ENCODE measurements around the gene CLEC18C. TPM values are rescaled to one million over a fixed set of nuclear protein-coding genes. Genes with fewer than 3 reads are reported as not detected.
"Not testable (repeated sequence)": the region's sequence is repeated elsewhere in the genome, so short reads cannot be mapped to it uniquely, and the experiment has no call there.

The CLEC18C gene
- polyA plus RNA-seq (2012; ENCODE audit: insufficient read length, low read depth): not detected

DNA sequence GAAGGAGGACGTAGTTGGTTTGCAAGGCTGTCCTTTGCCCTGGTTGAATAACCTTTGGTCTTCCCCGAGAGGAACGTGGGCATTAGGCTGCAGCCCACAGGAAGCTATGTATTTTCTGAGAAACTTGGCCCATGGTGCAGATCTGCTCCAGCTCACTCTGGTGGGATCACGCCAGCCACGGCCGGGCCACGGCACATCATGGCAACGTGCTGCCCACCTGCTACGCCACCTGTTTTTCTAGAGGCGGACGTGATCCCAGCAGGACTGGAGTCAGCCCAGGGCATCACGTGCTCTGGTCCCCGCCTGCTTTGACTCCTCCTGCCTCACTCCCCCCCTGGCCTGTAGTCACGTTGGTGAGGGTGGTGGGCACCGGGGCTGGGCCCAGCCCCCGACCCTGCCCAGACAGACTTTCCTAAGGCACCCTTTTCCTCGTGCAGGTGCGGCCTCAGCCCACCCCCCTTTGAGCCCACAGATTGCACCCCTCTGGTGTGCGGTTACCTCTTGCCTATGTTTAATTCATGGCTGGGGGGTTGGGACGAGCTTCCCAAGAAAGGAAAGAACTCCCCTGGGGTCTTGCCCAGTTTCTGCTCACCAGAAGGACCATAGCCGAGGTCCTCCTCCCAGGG is at the start of gene CLEC18C:
Gene CLEC18C, plus strand, starts transcription at position 576 of the 626 bp plus-strand sequence. CDS start 492 bp downstream, outside the sequence.
- TF ChIP-seq, protein P1, sequence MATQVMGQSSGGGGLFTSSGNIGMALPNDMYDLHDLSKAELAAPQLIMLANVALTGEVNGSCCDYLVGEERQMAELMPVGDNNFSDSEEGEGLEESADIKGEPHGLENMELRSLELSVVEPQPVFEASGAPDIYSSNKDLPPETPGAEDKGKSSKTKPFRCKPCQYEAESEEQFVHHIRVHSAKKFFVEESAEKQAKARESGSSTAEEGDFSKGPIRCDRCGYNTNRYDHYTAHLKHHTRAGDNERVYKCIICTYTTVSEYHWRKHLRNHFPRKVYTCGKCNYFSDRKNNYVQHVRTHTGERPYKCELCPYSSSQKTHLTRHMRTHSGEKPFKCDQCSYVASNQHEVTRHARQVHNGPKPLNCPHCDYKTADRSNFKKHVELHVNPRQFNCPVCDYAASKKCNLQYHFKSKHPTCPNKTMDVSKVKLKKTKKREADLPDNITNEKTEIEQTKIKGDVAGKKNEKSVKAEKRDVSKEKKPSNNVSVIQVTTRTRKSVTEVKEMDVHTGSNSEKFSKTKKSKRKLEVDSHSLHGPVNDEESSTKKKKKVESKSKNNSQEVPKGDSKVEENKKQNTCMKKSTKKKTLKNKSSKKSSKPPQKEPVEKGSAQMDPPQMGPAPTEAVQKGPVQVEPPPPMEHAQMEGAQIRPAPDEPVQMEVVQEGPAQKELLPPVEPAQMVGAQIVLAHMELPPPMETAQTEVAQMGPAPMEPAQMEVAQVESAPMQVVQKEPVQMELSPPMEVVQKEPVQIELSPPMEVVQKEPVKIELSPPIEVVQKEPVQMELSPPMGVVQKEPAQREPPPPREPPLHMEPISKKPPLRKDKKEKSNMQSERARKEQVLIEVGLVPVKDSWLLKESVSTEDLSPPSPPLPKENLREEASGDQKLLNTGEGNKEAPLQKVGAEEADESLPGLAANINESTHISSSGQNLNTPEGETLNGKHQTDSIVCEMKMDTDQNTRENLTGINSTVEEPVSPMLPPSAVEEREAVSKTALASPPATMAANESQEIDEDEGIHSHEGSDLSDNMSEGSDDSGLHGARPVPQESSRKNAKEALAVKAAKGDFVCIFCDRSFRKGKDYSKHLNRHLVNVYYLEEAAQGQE (IDR thresholded peaks at IDR 0.05; ENCODE audit: insufficient read depth in 1 of 2, low read depth in 2 of 2, low read length in 2 of 2): not testable (repeated sequence)
- not testable (repeated sequence) for TF ChIP-seq FOXP2 (optimal IDR thresholded peaks at IDR 0.05; ENCODE audit: borderline replicate concordance, extremely low read depth, extremely low read length, insufficient read depth); SIN3A (IDR thresholded peaks at IDR 0.05; ENCODE audit: borderline replicate concordance, insufficient read depth, low read length)

DNA sequence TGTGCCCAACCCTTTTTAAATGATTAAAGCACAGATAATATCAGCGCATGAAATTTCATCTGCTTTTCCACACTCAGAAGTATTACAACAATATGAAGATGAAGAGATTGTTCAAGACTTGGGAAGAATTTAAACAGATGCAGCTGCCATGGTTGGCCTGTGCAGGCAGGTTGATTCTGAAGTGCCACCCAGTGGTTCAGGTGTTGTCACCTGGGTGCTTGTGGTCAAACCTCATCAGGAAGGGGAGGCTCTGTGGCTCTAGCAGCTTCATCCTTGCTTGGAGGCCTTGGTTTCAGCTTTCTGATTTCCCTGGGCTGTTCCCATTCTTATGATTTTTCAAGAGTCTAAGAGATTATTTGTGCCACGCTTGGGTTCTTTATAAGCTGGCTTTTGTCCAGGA is 22.2 kb upstream of the CLEC18C start:
- no peak for TF ChIP-seq SIN3A (IDR thresholded peaks at IDR 0.05; ENCODE audit: borderline replicate concordance, insufficient read depth, low read length)
- no peak for TF ChIP-seq POLR2AphosphoS5 (IDR thresholded peaks at IDR 0.05; ENCODE audit: low read depth, low read length)
- TF ChIP-seq, protein P1 (IDR thresholded peaks at IDR 0.05; ENCODE audit: insufficient read depth in 1 of 2, low read depth in 2 of 2, low read length in 2 of 2): no peak
- no peak for TF ChIP-seq FOXP2 (optimal IDR thresholded peaks at IDR 0.05; ENCODE audit: borderline replicate concordance, extremely low read depth, extremely low read length, insufficient read depth)
- TF ChIP-seq TAF1 (IDR thresholded peaks at IDR 0.05; ENCODE audit: borderline replicate concordance, insufficient read depth, low read length): no peak

DNA sequence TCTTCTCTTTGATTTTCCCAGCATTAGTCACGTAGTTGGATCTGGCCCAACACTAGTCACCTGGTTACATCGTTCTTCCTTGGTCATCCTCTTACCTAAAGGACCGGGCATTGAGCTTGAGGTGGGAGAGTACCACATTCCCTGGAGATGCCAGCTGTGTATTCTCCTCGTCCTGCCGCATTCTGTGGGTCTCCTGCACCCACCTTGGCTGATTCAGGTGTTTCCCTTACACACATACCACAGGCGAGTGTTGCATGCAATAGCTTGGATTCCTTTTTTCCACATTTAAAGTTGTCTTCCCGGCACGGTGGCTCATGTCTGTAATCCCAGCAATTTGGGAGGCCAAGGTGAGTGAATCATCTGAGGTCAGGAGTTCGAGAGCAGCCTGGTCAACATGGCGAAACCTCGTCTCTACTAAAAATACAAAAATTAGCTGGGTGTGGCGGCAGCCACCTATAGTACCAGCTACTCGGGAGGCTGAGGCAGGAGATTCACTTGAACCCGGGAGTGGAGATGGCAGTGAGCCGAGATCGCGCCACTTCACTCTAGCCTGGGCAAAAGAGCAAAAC is 21.6 kb upstream of the CLEC18C start:
- no peak for TF ChIP-seq SIN3A (IDR thresholded peaks at IDR 0.05; ENCODE audit: borderline replicate concordance, insufficient read depth, low read length)
- TF ChIP-seq, protein P1 (IDR thresholded peaks at IDR 0.05; ENCODE audit: insufficient read depth in 1 of 2, low read depth in 2 of 2, low read length in 2 of 2): no peak
- TF ChIP-seq POLR2AphosphoS5 (IDR thresholded peaks at IDR 0.05; ENCODE audit: low read depth, low read length): no peak
- no peak for TF ChIP-seq FOXP2 (optimal IDR thresholded peaks at IDR 0.05; ENCODE audit: borderline replicate concordance, extremely low read depth, extremely low read length, insufficient read depth)
- TF ChIP-seq TAF1 (IDR thresholded peaks at IDR 0.05; ENCODE audit: borderline replicate concordance, insufficient read depth, low read length): no peak

DNA sequence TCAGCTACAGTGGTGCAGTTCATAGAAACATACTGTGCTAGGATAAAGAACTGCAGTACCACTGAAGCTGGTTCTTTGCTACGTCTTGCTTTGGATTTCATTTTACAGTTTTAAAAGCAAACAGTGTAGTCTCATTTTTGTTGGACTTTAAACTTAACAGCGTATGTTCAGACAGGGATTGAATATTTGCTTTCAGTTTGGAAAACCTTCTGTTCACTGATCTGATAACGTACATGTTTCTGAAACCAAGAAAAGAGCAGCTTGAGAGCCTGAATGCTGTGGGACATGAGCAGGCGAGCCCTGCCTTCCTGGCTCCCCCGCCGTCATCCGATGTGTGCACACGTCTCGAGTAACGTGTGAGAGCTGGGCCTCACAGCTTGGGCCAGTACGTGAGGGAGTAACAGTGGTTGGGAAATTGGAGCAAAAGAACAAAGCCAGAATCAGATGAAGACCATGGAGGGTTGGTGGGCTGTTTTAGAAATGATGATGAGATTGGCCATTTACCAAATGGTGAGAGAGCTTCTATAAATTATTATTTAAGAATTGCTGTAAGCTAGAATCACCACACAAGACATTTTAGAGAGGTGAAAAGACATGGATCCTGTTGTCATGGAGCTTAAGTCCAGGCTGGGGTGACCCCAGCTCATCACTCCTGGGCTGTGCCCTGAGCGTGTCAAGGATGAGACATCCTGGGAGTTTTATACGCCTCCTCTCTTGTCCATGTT is 20.8 kb upstream of the CLEC18C start:
- no peak for TF ChIP-seq SIN3A (IDR thresholded peaks at IDR 0.05; ENCODE audit: borderline replicate concordance, insufficient read depth, low read length)
- no peak for TF ChIP-seq TAF1 (IDR thresholded peaks at IDR 0.05; ENCODE audit: borderline replicate concordance, insufficient read depth, low read length)
- TF ChIP-seq, protein P1 (IDR thresholded peaks at IDR 0.05; ENCODE audit: insufficient read depth in 1 of 2, low read depth in 2 of 2, low read length in 2 of 2): no peak
- no peak for TF ChIP-seq FOXP2 (optimal IDR thresholded peaks at IDR 0.05; ENCODE audit: borderline replicate concordance, extremely low read depth, extremely low read length, insufficient read depth)
- no peak for TF ChIP-seq POLR2AphosphoS5 (IDR thresholded peaks at IDR 0.05; ENCODE audit: low read depth, low read length)

Data from PFSK-1 (cell line).